Measurements from ENCODE around the gene TH.
A peak's percentile ranks its signal among the peaks of the same experiment; 100 is the strongest.

TH gene

DNA sequence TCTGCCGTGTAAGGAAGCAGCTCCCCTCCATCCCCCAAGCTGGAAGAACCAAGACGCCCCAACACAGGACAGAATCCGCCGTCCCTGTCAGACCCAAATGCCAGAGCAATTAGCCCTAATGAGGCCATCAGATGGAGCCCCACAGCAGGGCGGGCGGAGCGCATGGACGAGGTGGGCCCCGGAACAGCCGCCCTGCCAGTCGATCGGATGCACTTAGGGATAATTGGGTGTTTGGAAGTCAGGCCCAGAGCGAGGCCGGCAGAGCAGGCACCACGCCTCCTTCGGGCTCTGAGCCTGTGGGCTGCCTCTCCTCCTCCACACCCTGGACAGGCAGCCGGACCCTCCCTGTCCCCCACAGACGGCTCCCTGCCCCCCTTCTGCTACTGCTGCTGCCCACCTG is 5.5 kb upstream of the TH start:
- no peak overlapping the region for H3K4me3 ChIP-seq (ENCODE audit: low read depth, low read length)
- H3K4me1 ChIP-seq: peaks cover 10% of the 10 kb centered on the region
- no peak for DNase-seq
- TF ChIP-seq CTCF (IDR thresholded peaks at IDR 0.05; ENCODE audit: low read depth, low read length): no peak
- no peaks in the 10 kb centered on the region for H3K9me3 ChIP-seq
- no peaks in the 10 kb centered on the region for H3K36me3 ChIP-seq
- H3K27me3 ChIP-seq: no peaks in the 10 kb centered on the region

DNA sequence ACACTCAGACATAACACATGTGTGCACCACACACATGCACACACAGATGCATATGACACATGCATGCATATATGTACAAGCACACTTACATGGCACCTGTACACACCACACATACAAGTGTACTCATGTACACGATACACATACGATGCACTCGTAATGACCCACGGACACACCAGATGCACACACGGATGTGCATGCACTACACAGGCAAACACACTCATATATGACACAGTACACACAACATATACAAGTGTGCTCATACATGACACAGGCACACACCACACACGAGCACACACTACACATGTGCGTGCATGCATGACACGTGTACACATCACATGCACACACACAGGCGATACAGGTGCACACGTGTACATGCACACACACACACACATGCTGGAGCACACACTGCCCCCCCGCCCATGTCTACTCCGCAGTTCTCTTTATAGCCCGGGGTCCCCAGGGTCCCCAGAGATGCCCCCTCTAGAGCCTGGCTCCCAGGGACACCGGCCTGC is 4.8 kb upstream of the TH start:
- Histone ChIP-seq H3K27me3 (no peaks in the 10 kb centered on the region), H3K4me1 (peaks cover 10% of the 10 kb centered on the region), H3K4me3 (ENCODE audit: low read depth, low read length) (no peak overlapping the region), H3K36me3 (no peaks in the 10 kb centered on the region), H3K9me3 (no peaks in the 10 kb centered on the region)
- TF ChIP-seq CTCF (IDR thresholded peaks at IDR 0.05; ENCODE audit: low read depth, low read length): no peak
- no peak for DNase-seq

- DNase-seq: no peak
- TF ChIP-seq CTCF (IDR thresholded peaks at IDR 0.05; ENCODE audit: low read depth, low read length): no peak
- Histone ChIP-seq H3K4me1 (peaks cover 10% of the 10 kb centered on the region), H3K27me3 (no peaks in the 10 kb centered on the region), H3K4me3 (ENCODE audit: low read depth, low read length) (no peak overlapping the region), H3K36me3 (no peaks in the 10 kb centered on the region), H3K9me3 (no peaks in the 10 kb centered on the region)
Observed at GRCh38 chr11:2175659-2176058, 4.0 kb upstream of the TH start.

- Histone ChIP-seq H3K4me1 (peaks cover 20% of the 10 kb centered on the region), H3K4me3 (ENCODE audit: low read depth, low read length) (no peak overlapping the region), H3K36me3 (no peaks in the 10 kb centered on the region), H3K27me3 (no peaks in the 10 kb centered on the region), H3K9me3 (no peaks in the 10 kb centered on the region)
- no peak for DNase-seq
- TF ChIP-seq CTCF (IDR thresholded peaks at IDR 0.05; ENCODE audit: low read depth, low read length): no peak
Observed at GRCh38 chr11:2174361-2174760, 2.7 kb upstream of the TH start.

DNA sequence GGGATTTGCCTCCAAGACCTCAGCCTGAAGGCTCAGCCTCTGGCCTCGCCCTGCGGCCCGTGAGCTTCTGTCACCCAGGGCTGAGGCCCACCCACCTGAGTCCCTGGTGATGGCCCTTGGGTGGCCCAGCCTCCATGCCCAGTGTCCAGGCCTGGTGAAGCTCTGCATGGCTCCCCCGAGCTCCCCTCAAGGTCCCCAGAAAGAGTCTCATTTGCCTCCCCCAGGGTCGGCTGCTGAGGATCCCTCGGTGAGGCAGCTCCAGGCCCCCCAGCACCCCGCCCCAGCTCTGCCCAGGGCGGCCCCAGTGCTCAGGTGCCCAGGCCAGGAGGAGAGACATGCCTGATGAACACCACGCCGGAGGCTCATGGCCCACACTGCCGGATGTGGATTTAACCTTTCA is 2.1 kb upstream of the TH start:
- no peaks in the 10 kb centered on the region for H3K27me3 ChIP-seq
- H3K36me3 ChIP-seq: no peaks in the 10 kb centered on the region
- DNase-seq: no peak
- TF ChIP-seq CTCF (IDR thresholded peaks at IDR 0.05; ENCODE audit: low read depth, low read length): no peak
- no peak overlapping the region for H3K4me3 ChIP-seq (ENCODE audit: low read depth, low read length)
- H3K9me3 ChIP-seq: no peaks in the 10 kb centered on the region
- H3K4me1 ChIP-seq: peaks cover 21% of the 10 kb centered on the region

DNA sequence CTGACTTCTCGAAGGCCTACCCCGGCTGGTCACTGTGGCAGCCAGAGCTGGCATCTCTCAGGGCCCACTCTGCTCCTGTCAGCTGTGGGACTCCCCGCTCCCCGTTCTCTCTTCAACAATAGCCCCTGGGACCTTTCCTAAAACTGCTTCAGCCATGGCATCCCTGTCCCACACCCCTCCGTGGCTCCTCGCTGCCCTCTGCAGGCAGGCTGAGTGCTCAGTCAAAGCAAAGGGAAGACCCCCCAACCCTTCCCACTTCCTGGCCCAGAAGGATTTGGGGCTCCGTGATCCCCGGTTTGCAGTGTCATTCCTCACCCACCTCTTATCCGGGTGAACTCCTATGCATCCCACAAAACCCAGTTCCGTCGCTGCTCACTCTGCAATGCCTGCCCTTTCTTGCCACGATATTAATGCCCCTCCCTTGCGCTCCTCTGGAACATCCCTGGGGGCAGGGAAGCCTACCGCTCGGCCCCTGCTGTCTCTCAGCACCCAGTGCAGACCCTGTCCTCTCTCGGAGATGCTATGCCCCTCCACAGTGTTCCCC is 1.6 kb upstream of the TH start:
- no peak overlapping the region for H3K4me3 ChIP-seq (ENCODE audit: low read depth, low read length)
- peaks cover 24% of the 10 kb centered on the region for H3K4me1 ChIP-seq
- H3K9me3 ChIP-seq: no peaks in the 10 kb centered on the region
- H3K27me3 ChIP-seq: no peaks in the 10 kb centered on the region
- DNase-seq: no peak
- no peaks in the 10 kb centered on the region for H3K36me3 ChIP-seq
- peak; percentile 61 for TF ChIP-seq CTCF (IDR thresholded peaks at IDR 0.05; ENCODE audit: low read depth, low read length)
